Keratinocyte (primary cell): ENCODE data around the gene ZC3H18. TPM values are rescaled to one million over a fixed set of nuclear protein-coding genes. Genes with fewer than 3 reads are reported as not detected.

Source experiments
- DNase-seq: peaks from one replicate; pipeline ENCODE4 v3.0.0-alpha.2; 2011; ENCODE audit warnings: low read depth, missing footprints, low spot score
- FAIRE-seq: peaks from 2 replicates; lab custom pipeline; 2011; peaks lifted over from hg19 to GRCh38; lab: Jason Lieb, UNC
- H2AFZ ChIP-seq: 2 replicates; pipeline ENCODE4 v1.6.0; 2012; ENCODE audit warnings: low read length, control low read depth, inconsistent platforms; ENCODE audit not compliant: control insufficient read depth
- H3K27ac ChIP-seq: 2 replicates; pipeline ENCODE4 v1.5.1; 2011; ENCODE audit warnings: low read length; ENCODE audit not compliant: control insufficient read depth, insufficient read depth
- H3K27me3 ChIP-seq: 3 replicates; pipeline ENCODE4 v1.6.0; 2011; ENCODE audit warnings: low read length; ENCODE audit not compliant: control insufficient read depth, insufficient read depth; ENCODE audit errors: extremely low read depth
- H3K36me3 ChIP-seq, 2 experiments: 2 replicates in 1 of 2; 3 replicates in 1 of 2; pipeline ENCODE4 v1.5.1; 2011; ENCODE audit warnings: low read length in 2 of 2, mild to moderate bottlenecking in 1 of 2; ENCODE audit not compliant: control insufficient read depth in 2 of 2, insufficient read depth in 2 of 2; ENCODE audit errors: extremely low read depth in 1 of 2
- H3K4me1 ChIP-seq: 3 replicates; pipeline ENCODE4 v1.5.1; 2011; ENCODE audit warnings: low read length; ENCODE audit not compliant: control insufficient read depth, insufficient read depth; ENCODE audit errors: extremely low read depth
- H3K4me2 ChIP-seq: 3 replicates; pipeline ENCODE4 v1.6.0; 2011; ENCODE audit warnings: low read depth, low read length; ENCODE audit not compliant: control insufficient read depth, insufficient read depth; ENCODE audit errors: extremely low read depth
- H3K4me3 ChIP-seq, 3 experiments: fragments of 200-600 bp in 1 of 3; sonication (generic) in 1 of 3; 2 replicates in 2 of 3; 3 replicates in 1 of 3; pipeline ENCODE4 v1.5.1; 2011 to 2016; ENCODE audit warnings: low read length in 3 of 3, mild to moderate bottlenecking in 3 of 3, control low read depth in 2 of 3, inconsistent platforms in 1 of 3, low read depth in 1 of 3, mixed read lengths in 1 of 3, mixed run types in 1 of 3, moderate library complexity in 1 of 3; ENCODE audit not compliant: control insufficient read depth in 2 of 3, insufficient read depth in 2 of 3; ENCODE audit errors: extremely low read depth in 1 of 3
- H3K79me2 ChIP-seq: 2 replicates; pipeline ENCODE4 v1.6.0; 2012; ENCODE audit warnings: low read length; ENCODE audit not compliant: control insufficient read depth, insufficient read depth
- H3K9ac ChIP-seq: 3 replicates; pipeline ENCODE4 v1.6.0; 2011; ENCODE audit warnings: low read length; ENCODE audit not compliant: control insufficient read depth, insufficient read depth; ENCODE audit errors: extremely low read depth
- H3K9me1 ChIP-seq: 3 replicates; pipeline ENCODE4 v1.6.0; 2011; ENCODE audit warnings: low read length; ENCODE audit not compliant: control insufficient read depth, insufficient read depth; ENCODE audit errors: extremely low read depth
- H3K9me3 ChIP-seq: 2 replicates; pipeline ENCODE4 v1.5.1; 2012; ENCODE audit warnings: low read depth, low read length; ENCODE audit not compliant: control insufficient read depth
- H4K20me1 ChIP-seq: 3 replicates; pipeline ENCODE4 v1.6.0; 2011; ENCODE audit warnings: low read length; ENCODE audit not compliant: control insufficient read depth, insufficient read depth; ENCODE audit errors: extremely low read depth
- CTCF ChIP-seq, 3 experiments: IDR thresholded peaks in 1 of 3; conservative IDR thresholded peaks in 1 of 3; optimal IDR thresholded peaks in 1 of 3; 2 replicates in 2 of 3; 3 replicates in 1 of 3; pipeline versions ENCODE3 to v1.5.1; 2011; ENCODE audit warnings: low read length in 3 of 3, mild to moderate bottlenecking in 3 of 3, moderate library complexity in 2 of 3, control low read depth in 1 of 3, inconsistent platforms in 1 of 3; ENCODE audit not compliant: insufficient read depth in 2 of 3; ENCODE audit errors: extremely low read depth in 1 of 3
- EZH2 ChIP-seq: IDR thresholded peaks from one replicate; pipeline ENCODE4 v1.6.1; 2012; ENCODE audit warnings: inconsistent platforms, mild to moderate bottlenecking, low read length, moderate library complexity
- dilution Hi-C: fragments of 300-500 bp; cut with MboI; formaldehyde crosslinking; loops from one replicate; pipeline ENCODE4 v1.7.0; 2020; ENCODE audit warnings: low sequenced_read_pairs; ENCODE audit not compliant: extremely low pct_ligation_motif_present
- polyA minus RNA-seq, 3 experiments: library from RNA; depleted of rRNA, polyadenylated mRNA; stranded (reverse); fragments of >200 nt; gene quantifications; 1 replicate in 1 of 3; 2 replicates in 1 of 3; 3 replicates in 1 of 3; pipeline ENCODE4 v1.2.3, GENCODE V29; 2011
- polyA plus RNA-seq, 5 experiments: library from polyadenylated mRNA; depleted of rRNA in 3 of 5; stranded (reverse) in 3 of 5; stranded (forward) in 1 of 5; unstranded in 1 of 5; fragments of >200 nt; gene quantifications; 1 replicate in 1 of 5; 2 replicates in 3 of 5; 3 replicates in 1 of 5; pipeline versions ENCODE4 v1.2.1 to v1.2.3, GENCODE V29; 2011 to 2012; ENCODE audit warnings: missing spikeins in 2 of 5, low read depth in 1 of 5, low replicate concordance in 1 of 5

Gene ZC3H18
- polyA plus RNA-seq (6.0 to 18.4 TPM (median 7.5 TPM) in 3 replicates), polyA minus RNA-seq (5.9 to 16.2 TPM (median 6.5 TPM) in 3 replicates)
- polyA plus RNA-seq (2011; ENCODE audit: low read depth): 41.9 TPM
- 7.9 and 14.1 TPM in 2 replicates for polyA plus RNA-seq (2011; cell fraction: cytosol; rRNA removed)
- 35.2 and 35.5 TPM in 2 replicates for polyA plus RNA-seq (2011; cell fraction: nucleus; rRNA removed)
- polyA plus RNA-seq (2012; ENCODE audit: low replicate concordance): 19.7 and 27.8 TPM in 2 replicates
- polyA minus RNA-seq (2011; cell fraction: cytosol; rRNA and poly(A)+ RNA removed): 12.9 TPM
- 14.8 and 14.9 TPM in 2 replicates for polyA minus RNA-seq (2011; cell fraction: nucleus; rRNA and poly(A)+ RNA removed)

- Histone ChIP-seq H3K36me3 (peaks cover under 1 to 1% of the 10 kb centered on the region in 2 experiments), H3K9me3 (no peaks in the 10 kb centered on the region), H3K79me2 (peaks cover 44% of the 10 kb centered on the region), H4K20me1 (no peaks in the 10 kb centered on the region), H3K27ac (peak within 1 kb of the TSS; percentile 71), H3K9me1 (no peaks in the 10 kb centered on the region), H3K4me2 (peak within 1 kb of the TSS; percentile 93), H3K4me3 (peak within 1 kb of the TSS; percentile 73 to 92 (median 88)), H3K27me3 (no peaks in the 10 kb centered on the region), H2AFZ (peak within 1 kb of the TSS; percentile 92), H3K4me1 (peaks cover 17% of the 10 kb centered on the region), H3K9ac (peak within 1 kb of the TSS; percentile 85)
- FAIRE-seq (no peak), DNase-seq (peak; percentile 56)
- no peak for TF ChIP-seq EZH2
- no peak for TF ChIP-seq CTCF (optimal IDR thresholded peaks at IDR 0.05 in 1 of 3, IDR thresholded peaks at IDR 0.05 in 1 of 3, conservative IDR thresholded peaks at IDR 0.05 in 1 of 3; ENCODE audit: extremely low read depth in 1 of 3, insufficient read depth in 2 of 3, low read length in 3 of 3)
- dilution Hi-C loops: no loop called here
Observed at GRCh38 chr16:88569985-88570690, at the start of gene ZC3H18. Gene ZC3H18, plus strand, starts transcription at chr16:88570403. Its CDS starts 6,721 bp downstream, at chr16:88577124.

GRCh38 chr16:88521674-88522073 is 48.5 kb upstream of the ZC3H18 start:
- Histone ChIP-seq H3K9me1 (no peaks in the 10 kb centered on the region), H4K20me1 (no peaks in the 10 kb centered on the region), H3K79me2 (no peaks in the 10 kb centered on the region), H3K4me3 (no peak overlapping the region), H3K27me3 (no peaks in the 10 kb centered on the region), H3K9ac (no peak overlapping the region), H3K4me2 (no peak overlapping the region), H3K27ac (no peak overlapping the region), H2AFZ (no peak overlapping the region), H3K9me3 (no peaks in the 10 kb centered on the region), H3K4me1 (no peaks in the 10 kb centered on the region), H3K36me3 (no peaks in the 10 kb centered on the region)
- dilution Hi-C loops: no loop called here
- TF ChIP-seq EZH2: no peak
- no peak for TF ChIP-seq CTCF (optimal IDR thresholded peaks at IDR 0.05 in 1 of 3, IDR thresholded peaks at IDR 0.05 in 1 of 3, conservative IDR thresholded peaks at IDR 0.05 in 1 of 3; ENCODE audit: extremely low read depth in 1 of 3, insufficient read depth in 2 of 3, low read length in 3 of 3)
- no peak for DNase-seq
- FAIRE-seq: no peak
